Fibroblast of peridontal ligament (primary cell): ENCODE results near the gene BAG1.

Experiments
- DNase-seq: peaks from one replicate; pipeline ENCODE4 v3.0.0-alpha.2; 2010; ENCODE audit errors: extremely low read depth

BAG1 gene

DNA sequence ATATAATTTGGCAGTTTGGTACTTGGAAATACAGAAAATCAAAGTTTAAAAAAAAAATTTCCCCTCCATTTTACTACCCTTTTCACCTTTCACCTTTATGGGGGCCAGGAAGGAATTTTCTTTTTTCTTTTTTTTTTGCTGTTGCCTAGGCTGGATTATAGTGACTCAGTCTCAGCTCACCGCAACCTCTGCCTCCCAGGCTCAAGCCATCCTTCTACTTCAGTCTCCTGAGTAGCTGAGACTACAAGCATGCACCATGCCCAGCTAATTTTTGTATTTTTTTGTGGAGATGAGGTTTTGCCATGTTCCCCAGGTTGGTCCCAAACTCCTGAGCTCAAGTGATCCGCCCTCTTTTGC lies 9.4 kb upstream of the BAG1 start:
- DNase-seq, result no peak

DNA sequence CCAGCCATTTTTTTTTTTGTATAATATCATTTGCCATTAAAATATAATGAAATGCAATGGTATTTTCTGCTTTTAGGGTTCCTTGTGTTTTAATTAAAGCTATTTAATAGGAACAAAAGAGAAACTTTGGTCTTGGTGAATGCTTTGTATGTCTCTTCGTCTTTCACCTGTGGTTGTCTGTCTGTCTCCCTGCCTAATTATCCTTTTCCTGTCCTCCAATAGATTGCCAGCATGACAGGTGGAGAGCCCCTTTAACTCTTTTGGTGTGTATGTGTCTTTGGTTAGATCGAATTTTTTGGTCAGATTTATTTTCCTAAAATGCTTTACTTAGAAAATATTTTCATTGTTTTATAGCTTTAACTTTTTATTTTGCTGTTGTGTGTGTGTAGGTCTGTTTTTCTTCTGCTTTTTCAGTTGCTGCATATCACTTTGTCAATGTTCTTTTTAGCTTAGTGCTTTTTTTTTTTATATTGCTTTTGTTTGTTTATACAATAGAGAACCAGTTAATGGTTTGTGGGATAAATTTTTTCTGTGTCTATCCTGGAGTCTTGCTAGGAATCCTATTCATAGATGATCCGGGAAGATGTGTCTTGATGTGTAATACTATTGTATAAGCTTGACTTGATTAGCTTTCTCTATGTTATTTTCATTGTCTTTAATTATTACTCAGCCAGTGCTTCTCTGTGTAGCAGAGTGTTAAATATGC lies 8.9 kb upstream of the BAG1 start:
- DNase-seq, result peak; percentile 38

- DNase-seq, result no peak
These were observed 7.6 kb upstream of the BAG1 start for GRCh38 chr9:33272061-33272460.

GRCh38 chr9:33270146-33270545 lies 5.6 kb upstream of the BAG1 start:
- DNase-seq, result no peak

DNA sequence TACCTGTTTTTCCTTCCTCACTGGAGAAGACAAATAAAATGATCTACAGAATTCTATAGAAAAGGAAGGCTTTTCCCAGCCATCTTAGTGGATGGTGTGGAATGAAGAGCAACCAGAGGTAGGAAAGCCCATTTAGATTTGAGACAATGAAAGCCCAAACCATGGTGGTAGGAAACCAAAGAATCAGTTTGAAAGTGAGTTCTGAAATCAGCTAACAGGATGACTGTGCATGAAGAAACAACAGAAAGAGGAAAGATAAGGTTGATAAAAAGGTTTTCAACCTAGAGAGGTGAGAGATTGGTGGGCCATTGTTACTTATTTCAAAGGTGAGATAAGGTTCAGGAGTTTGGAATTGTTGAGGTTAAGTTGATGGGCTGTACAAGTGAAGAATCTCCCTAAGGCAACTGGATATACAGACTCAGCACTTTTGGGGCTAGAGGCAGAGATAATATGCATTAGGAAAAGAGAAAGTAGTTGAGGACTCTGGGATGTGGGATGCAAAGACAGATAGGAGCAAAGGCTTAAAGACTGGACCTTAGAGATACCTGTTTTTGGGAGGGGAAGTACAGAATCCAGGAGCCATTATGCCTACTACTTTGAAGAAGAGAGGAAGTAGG lies 2.8 kb upstream of the BAG1 start:
- DNase-seq, result no peak

DNA sequence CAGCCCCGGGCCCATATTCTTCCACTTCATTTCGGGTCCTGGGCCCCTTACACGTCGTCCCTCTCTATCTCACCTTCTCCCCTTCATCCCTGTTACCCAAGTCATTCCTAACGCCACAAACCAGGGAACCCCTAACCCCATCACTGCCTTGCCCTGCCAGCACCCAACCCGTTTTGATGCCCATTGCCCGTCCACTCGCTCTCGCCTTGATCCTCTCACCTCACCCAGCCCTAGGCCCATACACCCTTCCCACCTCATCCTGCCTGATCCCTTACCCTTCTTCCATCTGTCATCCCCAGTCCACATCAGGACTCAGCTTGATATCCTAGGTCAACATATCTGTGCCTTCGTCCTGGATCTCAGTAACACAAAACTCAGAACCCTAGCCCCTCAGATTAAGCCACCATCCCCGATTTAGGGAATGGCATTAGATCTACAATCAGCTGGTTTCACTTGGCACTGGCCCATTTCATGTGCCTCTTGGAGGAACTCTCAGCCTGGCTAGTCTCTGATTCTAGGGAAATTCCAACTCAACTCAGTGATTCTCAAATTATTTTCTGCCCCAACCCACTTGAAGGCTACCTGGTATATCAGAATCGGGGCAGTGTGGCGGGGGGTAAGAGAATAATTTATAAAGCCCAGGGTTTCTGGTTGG lies 830 bp upstream of the BAG1 start:
- peak; percentile 11 for DNase-seq

DNA sequence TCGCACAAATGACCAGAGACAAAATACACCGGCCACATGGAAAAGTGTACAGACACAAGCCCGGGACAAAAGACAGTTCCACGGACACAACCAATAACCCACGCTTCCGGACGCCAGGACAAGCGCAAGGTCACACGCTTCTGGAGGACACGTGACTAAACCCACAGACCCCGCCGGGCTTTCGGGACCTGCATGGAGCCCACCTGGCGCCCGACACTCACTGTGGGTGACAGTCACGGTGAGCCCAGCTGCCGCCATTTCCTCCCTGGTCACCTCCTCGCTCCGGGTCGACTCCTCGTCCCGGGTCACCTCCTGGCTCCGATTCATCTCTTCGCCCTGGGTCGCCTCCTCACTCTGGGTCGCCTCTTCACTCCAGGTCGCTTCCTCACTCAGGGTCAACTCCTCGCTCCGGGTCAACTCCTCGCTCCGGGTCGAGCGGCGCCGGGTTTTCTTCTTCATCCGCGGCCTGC lies 470 bp downstream of the BAG1 start:
- no peak for DNase-seq

- peak; percentile 28 for DNase-seq
These were observed 1.1 kb downstream of the BAG1 start for GRCh38 chr9:33263131-33264002.

DNA sequence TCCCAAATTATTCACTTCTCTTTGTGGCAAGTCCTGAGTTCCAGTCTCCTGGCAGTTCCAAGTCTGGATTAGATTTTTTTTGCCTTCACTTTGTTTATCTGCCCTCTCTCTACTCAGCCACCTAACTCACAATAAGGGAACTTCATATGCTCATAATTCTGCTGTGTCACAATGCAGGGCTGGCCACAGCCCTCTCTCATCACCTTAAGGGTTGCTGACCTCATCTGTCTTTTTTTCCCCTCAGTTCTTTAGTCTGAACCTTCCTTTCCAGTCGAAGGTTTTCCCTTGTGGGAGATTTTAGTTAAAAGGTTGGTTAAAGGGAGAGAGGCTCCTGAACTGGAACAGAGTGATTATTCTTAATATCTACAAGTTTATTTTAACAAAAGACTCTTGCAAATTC lies 4.1 kb downstream of the BAG1 start:
- no peak for DNase-seq

DNA sequence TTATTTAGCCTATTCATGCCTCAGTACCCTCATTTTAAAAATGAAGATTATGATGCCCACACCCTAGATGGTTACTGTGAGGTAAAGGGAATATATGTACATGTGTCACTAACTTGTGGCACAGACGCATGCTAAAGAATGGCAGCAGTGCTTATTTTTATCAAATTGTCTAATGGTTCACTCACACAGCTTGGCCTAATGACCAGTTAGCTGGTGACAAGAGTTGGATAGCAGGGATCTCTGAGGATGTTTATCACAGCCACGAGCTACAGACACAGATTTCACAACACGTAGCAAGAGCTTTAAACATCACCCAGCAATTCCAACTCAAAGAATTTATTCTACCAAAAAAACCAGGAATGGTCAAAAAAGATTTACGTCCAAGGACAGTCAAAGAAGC lies 7.2 kb downstream of the BAG1 start:
- DNase-seq, result no peak

GRCh38 chr9:33256236-33256635 lies 8.3 kb downstream of the BAG1 start:
- DNase-seq, result no peak

DNA sequence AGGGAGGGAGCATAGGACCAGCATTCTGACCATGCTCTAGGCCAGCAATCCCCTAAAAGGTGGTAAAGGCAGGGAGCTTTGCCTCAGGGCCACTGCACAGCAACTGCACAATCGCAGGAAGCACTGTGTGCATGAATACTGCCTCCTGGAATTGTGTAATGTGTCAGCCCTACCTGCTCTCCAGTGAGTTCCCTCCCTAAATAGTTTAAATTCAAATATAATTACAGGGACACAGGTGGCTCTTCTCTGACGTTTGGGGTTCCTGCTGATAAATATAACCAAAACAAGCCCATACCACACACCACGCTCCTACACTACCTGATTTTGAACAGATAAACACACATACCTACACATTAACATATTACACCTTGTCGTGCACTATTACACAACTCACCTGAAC lies 9.0 kb downstream of the BAG1 start:
- no peak for DNase-seq

DNA sequence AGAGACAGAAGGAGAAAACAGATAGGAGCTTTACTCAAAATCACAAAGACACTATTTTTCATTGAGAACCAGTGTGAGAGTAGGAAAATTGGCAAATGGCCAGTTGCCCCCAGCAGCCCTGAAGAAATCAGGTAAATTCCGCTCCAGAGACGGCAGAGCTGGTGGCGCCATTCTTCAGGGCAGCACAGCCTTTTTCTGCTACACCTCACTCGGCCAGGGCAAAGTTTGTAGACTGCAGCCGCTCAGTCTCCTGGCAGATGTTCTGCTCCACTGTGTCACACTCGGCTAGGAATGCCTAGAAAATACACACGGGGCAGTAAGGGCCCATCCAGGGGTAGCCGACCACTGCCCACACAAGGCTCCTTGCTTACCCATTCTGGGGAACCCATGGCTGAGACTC lies 9.5 kb downstream of the BAG1 start:
- DNase-seq, result no peak

GRCh38 chr9:33254211-33254610 lies 10.3 kb downstream of the BAG1 start:
- no peak for DNase-seq

DNA sequence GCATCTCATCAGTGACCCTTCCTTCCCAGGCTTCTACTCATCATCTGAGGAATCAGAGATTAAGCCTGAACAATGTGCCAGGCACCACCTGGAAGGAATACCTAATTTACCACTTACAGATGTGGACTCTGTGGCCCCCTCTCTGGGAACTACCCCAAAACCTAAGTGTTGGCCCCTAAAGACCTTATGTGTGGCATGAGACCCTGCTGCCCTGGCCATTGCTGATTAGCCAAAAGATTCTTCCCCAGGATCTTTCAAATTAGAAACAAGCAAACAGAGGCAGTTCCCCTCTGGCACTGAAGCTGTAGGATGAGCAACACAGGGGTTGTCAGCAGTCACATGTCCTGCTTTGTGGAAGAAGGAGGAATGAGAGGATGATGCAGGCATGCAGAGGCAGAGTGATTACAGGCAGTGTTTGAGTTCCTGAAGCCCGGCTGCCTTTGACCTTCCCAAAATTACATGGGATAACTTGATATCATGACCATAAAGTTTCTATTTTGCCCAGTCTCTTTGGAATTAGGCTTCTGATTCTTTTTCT lies 14.0 kb downstream of the BAG1 start:
- peak; percentile 81 for DNase-seq

- DNase-seq, result no peak
These were observed 14.5 kb downstream of the BAG1 start for GRCh38 chr9:33249983-33250382.

GRCh38 chr9:33249087-33249658 lies 15.3 kb downstream of the BAG1 start:
- no peak for DNase-seq

DNA sequence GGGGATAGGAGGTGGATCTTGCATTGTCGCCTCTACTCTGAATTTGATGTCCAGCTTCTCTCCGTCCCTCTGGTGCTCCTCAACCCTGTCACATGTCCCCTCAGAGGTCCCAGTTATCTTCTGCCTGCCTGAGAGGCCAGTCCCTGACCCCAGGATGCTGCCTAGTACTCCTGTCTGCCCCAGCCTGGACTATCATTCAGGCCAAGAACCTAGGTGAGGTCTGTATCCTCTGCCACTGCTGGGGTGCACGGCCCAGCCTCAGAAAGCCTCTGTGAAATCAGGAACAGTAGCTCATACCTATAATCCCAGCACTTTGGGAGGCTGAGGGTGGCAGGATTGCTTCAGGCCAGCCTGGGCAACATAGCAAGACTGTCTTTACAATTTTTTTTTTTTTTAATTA lies 15.9 kb downstream of the BAG1 start:
- DNase-seq, result no peak

DNA sequence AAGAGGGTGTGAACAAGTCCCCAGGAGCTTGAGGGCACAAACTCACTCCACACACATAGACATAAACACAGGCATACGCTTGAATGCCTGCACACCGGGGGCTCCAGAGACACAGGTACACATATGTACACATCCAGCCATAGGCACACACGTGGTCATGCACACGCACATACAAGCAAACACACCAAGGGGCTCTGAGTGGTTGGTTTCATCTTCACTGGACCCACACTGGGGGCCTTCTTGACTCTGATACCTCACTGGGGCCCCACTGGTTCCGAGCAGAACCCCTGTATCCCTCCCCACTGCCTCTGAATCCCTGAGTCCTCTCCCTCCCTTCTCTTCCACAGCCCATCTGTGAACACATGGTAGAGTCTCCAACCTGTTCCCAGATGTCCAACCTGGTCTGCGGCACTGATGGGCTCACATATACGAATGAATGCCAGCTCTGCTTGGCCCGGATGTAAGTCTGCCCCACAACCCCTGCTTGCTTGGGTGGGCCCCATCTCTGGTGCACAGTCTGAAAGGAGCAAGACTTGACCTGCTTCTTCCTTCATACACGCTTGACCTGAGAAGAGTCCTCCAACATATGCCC lies 18.1 kb downstream of the BAG1 start:
- no peak for DNase-seq

DNA sequence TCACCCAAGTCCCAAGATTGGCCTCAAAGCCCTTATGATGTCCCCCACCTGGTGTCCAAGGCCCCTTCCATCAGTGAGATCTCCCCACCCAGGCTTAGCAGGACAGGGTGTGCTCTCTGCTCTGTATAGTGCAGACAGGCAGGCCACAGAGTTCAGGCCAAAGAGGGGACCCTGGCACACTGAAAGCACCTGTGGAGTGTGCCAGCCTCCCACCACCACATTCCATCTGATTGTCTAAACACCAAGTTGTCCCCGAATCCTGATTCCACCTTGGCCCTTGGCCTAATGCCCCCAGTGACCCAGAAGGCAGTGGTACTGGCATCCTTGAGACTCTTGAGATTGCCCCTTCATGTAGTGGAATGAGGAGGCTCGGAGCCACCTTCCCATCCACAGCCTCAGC lies 19.2 kb downstream of the BAG1 start:
- DNase-seq, result no peak

DNA sequence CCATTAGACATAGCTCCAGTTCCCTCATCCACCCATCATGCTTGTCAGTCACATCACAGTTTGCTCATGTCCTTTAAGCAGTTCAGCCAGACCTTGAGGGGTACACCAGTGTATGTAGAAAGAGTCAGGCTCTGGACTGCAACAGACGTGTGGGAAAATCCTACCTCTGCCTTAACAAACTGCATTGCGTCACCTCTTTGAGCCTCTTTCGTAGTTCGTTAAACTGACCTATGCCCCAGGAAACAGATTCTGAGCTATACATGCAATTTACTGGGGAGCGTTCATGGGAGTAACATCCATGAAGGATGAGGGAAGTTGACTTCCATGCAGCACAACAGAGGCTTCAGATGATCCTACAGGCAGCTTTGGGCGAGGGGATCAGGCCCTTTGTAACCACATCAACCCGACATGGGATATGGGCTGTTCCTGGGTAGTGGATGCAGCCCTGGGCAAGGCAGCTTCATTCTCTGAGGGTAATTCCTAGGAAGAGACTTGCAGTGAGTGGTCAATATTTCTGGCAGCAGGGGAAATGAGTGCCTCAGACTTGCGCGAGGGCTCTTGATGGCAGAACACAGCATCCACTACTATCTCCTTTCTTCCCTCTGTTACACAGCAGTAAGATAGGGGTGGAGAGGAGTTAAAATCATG lies 20.2 kb downstream of the BAG1 start:
- no peak for DNase-seq
